HepG2 (cell line): Measurements from ENCODE around the gene USP27X. TPM values are rescaled to one million over a fixed set of nuclear protein-coding genes. Genes with fewer than 3 reads are reported as not detected.

ENCODE experiments used
- BORCS8-MEF2B ChIP-seq: sonication (generic); formaldehyde crosslinking; IDR thresholded peaks from 2 replicates; pipeline ENCODE4 v1.8.0; 2022; ENCODE audit warnings: mild to moderate bottlenecking, missing genetic modification reagents
- GATA4 ChIP-seq: sonication (generic); IDR thresholded peaks from 2 replicates; pipeline ENCODE4 v1.6.1; 2016; ENCODE audit warnings: antibody characterized with exemption, low read depth, borderline replicate concordance
- HMGA1 ChIP-seq: sonication (generic); formaldehyde crosslinking; conservative IDR thresholded peaks from 2 replicates; pipeline ENCODE4 v1.4.0; 2020; ENCODE audit warnings: missing genetic modification reagents
- MED1 ChIP-seq: sonication (generic); formaldehyde crosslinking; IDR thresholded peaks from 2 replicates; pipeline ENCODE4 v1.4.0; 2020; ENCODE audit warnings: missing genetic modification reagents
- NFIB ChIP-seq: sonication (generic); formaldehyde crosslinking; IDR thresholded peaks from 2 replicates; pipeline ENCODE4 v1.9.0; 2021; ENCODE audit warnings: missing genetic modification reagents, mild to moderate bottlenecking, borderline replicate concordance
- POLR2AphosphoS5 ChIP-seq: IDR thresholded peaks from 2 replicates; pipeline ENCODE4 v1.6.1; 2012; ENCODE audit warnings: low read depth, low read length
- RFXANK ChIP-seq: IDR thresholded peaks from 2 replicates; pipeline ENCODE4 v1.6.1; 2016
- RFXAP ChIP-seq: sonication (generic); formaldehyde crosslinking; IDR thresholded peaks from 2 replicates; pipeline ENCODE4 v1.4.0; 2020; ENCODE audit warnings: missing genetic modification reagents, borderline replicate concordance
- SAFB2 ChIP-seq: sonication (generic); formaldehyde crosslinking; IDR thresholded peaks from 2 replicates; pipeline ENCODE4 v1.5.1; 2020; ENCODE audit warnings: missing genetic modification reagents, low read depth, mild to moderate bottlenecking, borderline replicate concordance
- SMAD9 ChIP-seq: sonication (generic); formaldehyde crosslinking; IDR thresholded peaks from 2 replicates; pipeline ENCODE4 v1.5.1; 2020; ENCODE audit warnings: mild to moderate bottlenecking, missing genetic modification reagents
- ZBTB38 ChIP-seq: sonication (generic); formaldehyde crosslinking; IDR thresholded peaks from 2 replicates; pipeline ENCODE4 v1.5.1; 2020; ENCODE audit warnings: mild to moderate bottlenecking, missing genetic modification reagents
- ZNF225 ChIP-seq: sonication (generic); formaldehyde crosslinking; IDR thresholded peaks from 2 replicates; pipeline ENCODE4 v1.4.0; 2020; ENCODE audit warnings: mild to moderate bottlenecking, missing genetic modification reagents
- ZNF431 ChIP-seq: sonication (generic); formaldehyde crosslinking; IDR thresholded peaks from 2 replicates; pipeline ENCODE4 v1.9.0; 2022; ENCODE audit warnings: missing genetic modification reagents, low read depth, mild to moderate bottlenecking, borderline replicate concordance
- ZNF44 ChIP-seq: sonication (generic); formaldehyde crosslinking; IDR thresholded peaks from 2 replicates; pipeline ENCODE4 v1.5.1; 2020; ENCODE audit warnings: mild to moderate bottlenecking, missing genetic modification reagents
- ZNF652 ChIP-seq: IDR thresholded peaks from 2 replicates; pipeline ENCODE4 v1.6.1; 2016; ENCODE audit warnings: low read depth, borderline replicate concordance
- ZNF703 ChIP-seq: sonication (generic); formaldehyde crosslinking; IDR thresholded peaks from 2 replicates; pipeline ENCODE4 v1.5.1; 2020; ENCODE audit warnings: missing genetic modification reagents, mild to moderate bottlenecking, moderate library complexity, borderline replicate concordance
- ZNF773 ChIP-seq: sonication (generic); formaldehyde crosslinking; IDR thresholded peaks from 2 replicates; pipeline ENCODE4 v1.4.0; 2020; ENCODE audit warnings: missing genetic modification reagents, borderline replicate concordance
- polyA plus RNA-seq, 8 experiments: library from polyadenylated mRNA; depleted of rRNA in 3 of 8; stranded (reverse) in 7 of 8; unstranded in 1 of 8; fragments of >200 nt; fragmentation: Illumina TruSeq in 4 of 8; extraction: Trizol in 4 of 8; gene quantifications; 2 replicates each; pipeline versions ENCODE4 v1.2.1 to v1.2.3, GENCODE V29; 2011 to 2016; ENCODE audit warnings: low read depth in 4 of 8, missing spikeins in 1 of 8, mixed read lengths in 1 of 8; ENCODE audit not compliant: insufficient read depth in 1 of 8
- total RNA-seq, 5 experiments: library from RNA; depleted of rRNA; stranded (reverse); fragments of >200 nt; fragmentation: Illumina TruSeq; extraction: Trizol; gene quantifications; 2 replicates each; pipeline ENCODE4 v1.2.3, GENCODE V29; 2016; ENCODE audit warnings: low read depth in 1 of 5
- TF ChIP-seq, protein P1 (sequence below): sonication (generic); formaldehyde crosslinking; IDR thresholded peaks from 2 replicates; pipeline ENCODE4 v1.4.0; 2020; ENCODE audit warnings: mild to moderate bottlenecking, missing genetic modification reagents, borderline replicate concordance
- TF ChIP-seq, protein P2 (sequence below): sonication (generic); formaldehyde crosslinking; IDR thresholded peaks from 2 replicates; pipeline ENCODE4 v1.5.0; 2020; ENCODE audit warnings: missing genetic modification reagents
- TF ChIP-seq, protein P3 (sequence below): sonication (generic); formaldehyde crosslinking; IDR thresholded peaks from 2 replicates; pipeline ENCODE4 v1.8.1; 2022; ENCODE audit warnings: mild to moderate bottlenecking, missing genetic modification reagents
- TF ChIP-seq, protein P4 (sequence below): sonication (generic); formaldehyde crosslinking; IDR thresholded peaks from 2 replicates; pipeline ENCODE4 v1.5.1; 2020; ENCODE audit warnings: missing genetic modification reagents, mild to moderate bottlenecking, borderline replicate concordance

The USP27X gene
- total and polyA plus RNA-seq, 2 of the 13 experiments (the other 11 are each of a cell fraction or from before 2014, with no cell fraction given): 7.2 to 9.7 TPM

DNA sequence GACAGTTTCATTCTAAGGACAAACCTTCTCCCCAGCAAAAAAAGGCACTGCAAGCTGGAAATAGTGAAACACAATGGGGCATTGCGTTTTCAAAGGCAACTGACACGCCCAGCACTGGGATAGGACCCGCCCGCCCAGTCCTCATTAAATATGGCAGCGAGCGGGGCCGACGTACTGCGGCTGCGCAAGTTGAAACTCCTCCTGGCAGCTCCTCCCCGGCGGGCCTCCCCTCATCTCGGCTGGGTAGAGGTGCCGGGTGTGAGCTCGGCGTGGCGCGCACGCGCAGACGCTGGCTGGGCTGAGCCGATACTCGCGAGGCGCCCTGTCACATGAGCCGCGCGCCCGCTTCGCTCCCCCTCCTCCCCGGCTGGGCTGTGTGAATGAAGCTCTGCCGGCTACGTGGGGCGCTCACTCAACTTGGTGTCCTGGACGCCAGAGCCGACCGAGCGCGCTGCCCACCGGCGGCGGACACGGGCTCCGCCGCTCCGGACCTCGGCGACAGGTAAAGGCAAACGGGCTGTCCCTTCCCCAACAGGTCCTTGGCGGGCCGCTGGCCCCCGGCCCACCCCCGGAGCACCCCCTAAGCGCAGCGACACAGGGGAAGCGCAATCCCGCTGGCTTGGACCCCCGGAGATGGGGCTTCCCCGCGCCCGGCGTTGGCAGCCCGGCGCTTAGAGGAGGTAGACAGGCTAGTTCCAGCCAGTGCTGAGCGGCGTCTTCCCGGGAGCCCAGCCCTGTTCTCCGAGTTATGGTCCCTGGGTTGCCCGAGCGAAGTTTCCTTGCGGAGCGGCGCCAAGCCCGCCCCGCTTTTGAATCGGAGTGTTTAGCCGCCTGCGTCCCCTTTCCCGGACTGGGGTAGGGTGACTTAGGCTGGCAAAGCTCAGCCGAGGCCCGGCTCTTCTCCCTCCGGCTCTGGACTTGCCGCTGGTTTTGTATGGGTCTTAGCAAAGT, 43.3 kb downstream of the USP27X start, which contains the start of gene CLCN5 (continued):
- peak; percentile 61 for TF ChIP-seq POLR2AphosphoS5
- TF ChIP-seq ZNF431 (CRISPR knock-in tag): no peak
- no peak for TF ChIP-seq RFXANK (CRISPR knock-in tag)
- TF ChIP-seq, protein P1, sequence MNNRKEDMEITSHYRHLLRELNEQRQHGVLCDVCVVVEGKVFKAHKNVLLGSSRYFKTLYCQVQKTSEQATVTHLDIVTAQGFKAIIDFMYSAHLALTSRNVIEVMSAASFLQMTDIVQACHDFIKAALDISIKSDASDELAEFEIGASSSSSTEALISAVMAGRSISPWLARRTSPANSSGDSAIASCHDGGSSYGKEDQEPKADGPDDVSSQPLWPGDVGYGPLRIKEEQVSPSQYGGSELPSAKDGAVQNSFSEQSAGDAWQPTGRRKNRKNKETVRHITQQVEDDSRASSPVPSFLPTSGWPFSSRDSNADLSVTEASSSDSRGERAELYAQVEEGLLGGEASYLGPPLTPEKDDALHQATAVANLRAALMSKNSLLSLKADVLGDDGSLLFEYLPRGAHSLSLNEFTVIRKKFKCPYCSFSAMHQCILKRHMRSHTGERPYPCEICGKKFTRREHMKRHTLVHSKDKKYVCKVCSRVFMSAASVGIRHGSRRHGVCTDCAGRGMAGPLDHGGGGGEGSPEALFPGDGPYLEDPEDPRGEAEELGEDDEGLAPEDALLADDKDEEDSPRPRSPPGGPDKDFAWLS: no peak
- TF ChIP-seq BORCS8-MEF2B: no peak
- TF ChIP-seq, protein P2, sequence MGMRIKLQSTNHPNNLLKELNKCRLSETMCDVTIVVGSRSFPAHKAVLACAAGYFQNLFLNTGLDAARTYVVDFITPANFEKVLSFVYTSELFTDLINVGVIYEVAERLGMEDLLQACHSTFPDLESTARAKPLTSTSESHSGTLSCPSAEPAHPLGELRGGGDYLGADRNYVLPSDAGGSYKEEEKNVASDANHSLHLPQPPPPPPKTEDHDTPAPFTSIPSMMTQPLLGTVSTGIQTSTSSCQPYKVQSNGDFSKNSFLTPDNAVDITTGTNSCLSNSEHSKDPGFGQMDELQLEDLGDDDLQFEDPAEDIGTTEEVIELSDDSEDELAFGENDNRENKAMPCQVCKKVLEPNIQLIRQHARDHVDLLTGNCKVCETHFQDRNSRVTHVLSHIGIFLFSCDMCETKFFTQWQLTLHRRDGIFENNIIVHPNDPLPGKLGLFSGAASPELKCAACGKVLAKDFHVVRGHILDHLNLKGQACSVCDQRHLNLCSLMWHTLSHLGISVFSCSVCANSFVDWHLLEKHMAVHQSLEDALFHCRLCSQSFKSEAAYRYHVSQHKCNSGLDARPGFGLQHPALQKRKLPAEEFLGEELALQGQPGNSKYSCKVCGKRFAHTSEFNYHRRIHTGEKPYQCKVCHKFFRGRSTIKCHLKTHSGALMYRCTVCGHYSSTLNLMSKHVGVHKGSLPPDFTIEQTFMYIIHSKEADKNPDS (CRISPR knock-in tag): no peak
- TF ChIP-seq MED1: no peak
- TF ChIP-seq SAFB2 (CRISPR knock-in tag): no peak
- no peak for TF ChIP-seq ZNF703
- TF ChIP-seq RFXAP (CRISPR knock-in tag): no peak
- no peak for TF ChIP-seq ZNF44 (CRISPR knock-in tag)
- TF ChIP-seq, protein P3, sequence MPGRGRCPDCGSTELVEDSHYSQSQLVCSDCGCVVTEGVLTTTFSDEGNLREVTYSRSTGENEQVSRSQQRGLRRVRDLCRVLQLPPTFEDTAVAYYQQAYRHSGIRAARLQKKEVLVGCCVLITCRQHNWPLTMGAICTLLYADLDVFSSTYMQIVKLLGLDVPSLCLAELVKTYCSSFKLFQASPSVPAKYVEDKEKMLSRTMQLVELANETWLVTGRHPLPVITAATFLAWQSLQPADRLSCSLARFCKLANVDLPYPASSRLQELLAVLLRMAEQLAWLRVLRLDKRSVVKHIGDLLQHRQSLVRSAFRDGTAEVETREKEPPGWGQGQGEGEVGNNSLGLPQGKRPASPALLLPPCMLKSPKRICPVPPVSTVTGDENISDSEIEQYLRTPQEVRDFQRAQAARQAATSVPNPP (CRISPR knock-in tag): no peak
- TF ChIP-seq ZBTB38 (CRISPR knock-in tag): no peak
- TF ChIP-seq HMGA1 (CRISPR knock-in tag): no peak
- no peak for TF ChIP-seq ZNF225 (CRISPR knock-in tag)
- no peak for TF ChIP-seq SMAD9
- TF ChIP-seq GATA4: no peak
- no peak for TF ChIP-seq ZNF652 (CRISPR knock-in tag)
- no peak for TF ChIP-seq NFIB
- TF ChIP-seq, protein P4, sequence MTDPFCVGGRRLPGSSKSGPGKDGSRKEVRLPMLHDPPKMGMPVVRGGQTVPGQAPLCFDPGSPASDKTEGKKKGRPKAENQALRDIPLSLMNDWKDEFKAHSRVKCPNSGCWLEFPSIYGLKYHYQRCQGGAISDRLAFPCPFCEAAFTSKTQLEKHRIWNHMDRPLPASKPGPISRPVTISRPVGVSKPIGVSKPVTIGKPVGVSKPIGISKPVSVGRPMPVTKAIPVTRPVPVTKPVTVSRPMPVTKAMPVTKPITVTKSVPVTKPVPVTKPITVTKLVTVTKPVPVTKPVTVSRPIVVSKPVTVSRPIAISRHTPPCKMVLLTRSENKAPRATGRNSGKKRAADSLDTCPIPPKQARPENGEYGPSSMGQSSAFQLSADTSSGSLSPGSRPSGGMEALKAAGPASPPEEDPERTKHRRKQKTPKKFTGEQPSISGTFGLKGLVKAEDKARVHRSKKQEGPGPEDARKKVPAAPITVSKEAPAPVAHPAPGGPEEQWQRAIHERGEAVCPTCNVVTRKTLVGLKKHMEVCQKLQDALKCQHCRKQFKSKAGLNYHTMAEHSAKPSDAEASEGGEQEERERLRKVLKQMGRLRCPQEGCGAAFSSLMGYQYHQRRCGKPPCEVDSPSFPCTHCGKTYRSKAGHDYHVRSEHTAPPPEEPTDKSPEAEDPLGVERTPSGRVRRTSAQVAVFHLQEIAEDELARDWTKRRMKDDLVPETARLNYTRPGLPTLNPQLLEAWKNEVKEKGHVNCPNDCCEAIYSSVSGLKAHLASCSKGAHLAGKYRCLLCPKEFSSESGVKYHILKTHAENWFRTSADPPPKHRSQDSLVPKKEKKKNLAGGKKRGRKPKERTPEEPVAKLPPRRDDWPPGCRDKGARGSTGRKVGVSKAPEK: no peak
- TF ChIP-seq ZNF773 (CRISPR knock-in tag): no peak
